ENCODE measurements around the gene ATG4B.

The ATG4B gene

DNA sequence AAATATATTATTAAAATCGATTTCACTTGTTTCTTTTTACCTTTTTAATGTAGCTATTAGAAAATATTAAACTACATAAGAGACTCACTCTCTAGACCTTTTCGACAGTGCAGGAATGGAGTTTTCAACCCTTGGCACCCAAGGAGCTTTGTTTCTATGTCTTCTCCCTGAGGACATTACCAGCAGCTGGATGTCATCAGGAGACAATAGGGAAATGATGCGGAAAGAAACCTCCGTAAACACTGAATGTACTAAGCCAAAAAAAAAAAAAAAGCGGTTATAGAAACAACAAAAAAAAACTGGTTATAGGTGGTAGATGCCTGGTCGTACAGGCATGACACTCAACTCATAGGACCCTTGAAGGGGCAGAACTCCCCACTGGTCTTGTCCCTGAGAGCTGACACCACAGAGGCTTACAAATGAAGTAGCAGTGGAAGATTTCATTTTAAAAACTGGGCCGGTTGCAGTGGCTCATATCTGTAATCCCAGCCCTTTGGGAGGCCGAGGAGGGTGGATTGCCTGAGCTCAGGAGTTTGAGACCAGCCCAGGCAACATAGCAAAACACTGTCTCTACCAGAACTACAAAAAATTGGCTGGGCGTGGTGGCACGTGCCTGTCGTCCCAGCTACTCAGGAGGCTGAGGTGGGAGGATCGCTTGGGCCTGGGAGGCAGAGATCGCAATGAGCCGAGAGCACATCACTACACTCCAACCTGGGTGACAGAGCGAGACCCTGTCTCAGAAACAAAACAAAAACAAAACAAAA lies 24.3 kb upstream of the ATG4B start:
- DNase-seq (ENCODE audit: low spot score) = no peak

DNA sequence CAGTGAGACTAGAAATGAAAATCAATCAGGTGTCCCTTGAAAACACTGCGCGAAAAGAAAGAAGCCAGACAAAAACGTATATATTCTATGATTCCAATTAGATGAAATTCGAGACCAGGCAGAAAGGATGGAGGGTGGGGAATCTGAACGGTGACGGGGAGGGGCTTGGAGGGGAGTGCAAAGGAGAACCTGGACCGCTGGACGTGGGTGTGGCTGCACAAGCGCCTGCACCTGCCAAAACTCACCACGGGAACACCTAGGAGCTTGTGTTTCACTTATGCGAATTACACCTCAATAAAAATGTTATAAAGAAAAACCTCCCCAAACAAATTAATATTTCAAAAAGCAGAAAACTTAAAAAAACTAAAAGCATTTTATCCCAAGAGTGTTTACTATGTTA lies 22.5 kb upstream of the ATG4B start:
- peak; percentile 12 for DNase-seq (ENCODE audit: low spot score)

DNA sequence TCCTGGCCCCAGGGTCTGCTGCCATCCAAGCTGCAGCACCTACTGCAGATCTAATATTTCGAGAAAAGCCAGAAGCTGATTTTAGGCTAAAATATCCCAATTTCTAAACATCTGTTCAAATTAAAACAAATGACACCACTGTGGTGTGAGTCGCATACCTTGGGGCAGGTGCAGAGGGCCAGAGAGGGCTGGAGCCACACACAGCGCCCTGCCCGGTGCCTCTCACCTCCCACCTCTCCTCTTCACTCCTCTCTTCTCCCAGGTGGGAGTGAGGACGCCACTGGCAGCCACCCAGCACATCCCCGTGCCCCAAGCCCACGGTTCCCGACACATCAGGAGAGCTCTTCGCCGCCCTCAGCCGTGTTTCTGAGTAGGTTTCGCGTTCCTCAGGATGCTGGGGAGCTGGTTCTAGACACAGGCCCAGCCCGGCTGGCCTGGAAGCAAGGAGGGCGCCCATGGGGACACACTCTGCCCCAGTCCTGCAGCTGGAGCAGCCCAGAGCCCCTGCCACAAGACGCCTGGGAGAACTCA lies 21.9 kb upstream of the ATG4B start:
- DNase-seq (ENCODE audit: low spot score) = no peak

DNA sequence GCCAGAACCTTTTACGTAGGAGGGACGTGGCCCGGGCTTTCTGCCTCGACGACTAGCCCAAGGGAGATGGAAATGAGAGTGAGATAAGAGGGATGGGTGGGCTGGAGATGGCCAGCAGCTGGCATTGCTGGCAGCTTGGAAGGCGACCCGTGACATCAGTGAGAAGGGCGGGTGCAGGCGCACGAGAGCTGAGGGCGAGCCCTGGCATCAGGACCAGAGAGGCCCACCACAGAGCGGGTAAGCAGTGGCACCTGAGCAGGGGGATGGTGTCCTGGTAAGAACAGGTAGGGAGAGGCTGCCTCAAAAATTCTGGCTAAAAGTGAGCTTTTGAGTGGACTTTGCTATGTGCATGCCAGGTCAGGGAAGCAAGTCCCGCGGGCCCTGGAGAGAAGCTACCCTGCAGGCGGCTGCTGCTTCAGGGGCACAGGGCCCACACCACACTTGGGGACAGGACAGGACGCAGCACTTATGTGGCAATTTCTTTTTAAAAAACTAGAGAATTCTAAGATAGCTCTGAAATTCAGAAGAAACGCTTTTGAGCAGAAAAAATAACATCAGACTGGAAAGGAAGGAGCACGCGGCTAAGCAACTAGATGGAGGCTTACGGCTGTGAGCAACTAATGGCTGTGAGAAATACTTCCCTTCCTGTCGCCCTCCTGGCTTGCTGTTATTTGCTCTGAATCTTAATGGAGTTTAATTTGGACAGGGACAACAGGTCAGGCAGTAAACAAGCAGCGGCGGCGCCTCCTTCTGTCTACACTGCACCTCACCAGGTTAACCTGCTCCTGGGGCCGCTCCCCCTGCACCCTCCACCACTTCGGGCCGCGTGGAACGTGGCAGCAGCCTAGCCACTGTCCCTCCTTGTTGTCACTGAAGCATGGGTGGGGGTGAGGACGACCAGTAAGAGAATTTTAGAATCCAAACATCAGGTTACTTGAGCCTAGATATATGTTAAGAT lies 21.0 kb upstream of the ATG4B start:
- no peak for DNase-seq (ENCODE audit: low spot score)

DNA sequence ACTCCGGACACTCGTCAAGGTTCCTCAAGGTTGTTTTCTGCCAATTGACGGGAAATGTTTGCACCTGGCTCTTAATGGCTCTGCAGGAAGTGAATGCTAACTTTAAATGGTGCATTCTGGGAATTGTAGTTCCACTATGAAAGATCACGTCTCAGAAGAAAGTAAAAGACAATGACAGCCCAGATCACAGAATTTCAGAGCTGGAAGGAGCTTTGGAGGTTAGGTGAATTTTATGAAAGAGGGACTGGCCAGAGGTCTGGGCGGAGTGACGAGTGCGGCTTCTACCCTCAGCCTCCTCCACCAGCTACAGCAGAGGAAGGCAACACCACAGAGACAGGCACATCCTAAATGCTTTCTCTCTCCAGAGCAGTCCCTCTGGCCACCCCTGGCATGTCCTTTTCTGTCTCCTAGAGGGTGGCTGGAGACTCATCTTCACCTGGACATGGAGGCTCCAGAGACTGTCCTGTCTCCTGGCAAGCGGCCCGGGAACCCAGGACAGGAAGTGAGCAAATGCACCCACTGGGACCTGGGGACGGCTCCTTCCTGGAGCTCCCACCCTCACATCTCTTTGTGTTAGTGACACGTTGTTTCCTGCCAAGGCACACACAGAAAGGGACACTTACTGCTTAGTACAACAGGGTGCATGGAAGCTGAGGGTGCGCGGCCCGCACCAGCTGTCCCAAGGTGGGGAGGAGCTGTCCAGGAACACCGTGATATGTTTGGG lies 19.9 kb upstream of the ATG4B start:
- no peak for DNase-seq (ENCODE audit: low spot score)

DNA sequence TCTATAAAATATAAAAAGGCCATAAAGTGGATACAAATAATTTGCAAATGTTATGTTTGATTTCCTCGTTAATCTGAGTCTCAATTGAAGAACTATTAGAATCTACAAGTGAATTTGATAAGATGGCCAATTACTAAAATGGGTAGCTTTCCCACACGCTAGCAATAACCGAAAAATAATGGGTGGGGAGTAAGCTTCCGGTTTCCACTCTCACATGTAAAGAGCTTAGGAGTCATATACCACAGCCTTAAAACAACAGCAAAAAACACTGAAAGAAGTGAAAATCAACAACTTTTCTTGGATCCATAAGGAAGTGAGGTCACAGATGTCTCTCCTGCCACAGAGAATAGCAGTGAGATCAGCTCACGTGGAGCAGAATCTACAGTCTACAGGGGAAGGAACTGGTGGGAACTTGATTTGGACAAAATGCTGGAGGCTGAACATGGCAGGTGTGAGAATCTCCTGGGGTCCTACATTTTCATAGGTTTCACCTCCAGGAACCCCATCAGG lies 19.1 kb upstream of the ATG4B start:
- no peak for DNase-seq (ENCODE audit: low spot score)

DNA sequence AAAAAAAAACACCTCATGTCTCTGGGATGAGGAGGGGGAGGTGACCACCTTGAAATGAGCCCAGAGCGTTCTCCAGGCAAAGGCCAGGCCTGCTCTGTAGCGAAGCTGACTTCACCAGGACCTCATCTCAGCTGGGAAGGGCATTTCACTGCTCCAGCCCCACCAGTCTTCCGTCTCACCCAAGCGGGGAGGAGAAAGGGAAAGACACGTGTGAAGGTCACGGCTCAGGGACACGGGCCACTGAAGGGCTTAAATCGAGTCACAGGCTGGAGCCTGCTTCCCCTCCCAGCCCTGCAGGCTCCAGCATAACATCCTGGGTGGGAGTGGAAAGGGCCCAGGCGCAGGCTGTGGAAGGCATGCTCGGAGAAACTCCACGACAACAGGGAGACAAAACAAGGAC lies 18.7 kb upstream of the ATG4B start:
- no peak for DNase-seq (ENCODE audit: low spot score)

DNA sequence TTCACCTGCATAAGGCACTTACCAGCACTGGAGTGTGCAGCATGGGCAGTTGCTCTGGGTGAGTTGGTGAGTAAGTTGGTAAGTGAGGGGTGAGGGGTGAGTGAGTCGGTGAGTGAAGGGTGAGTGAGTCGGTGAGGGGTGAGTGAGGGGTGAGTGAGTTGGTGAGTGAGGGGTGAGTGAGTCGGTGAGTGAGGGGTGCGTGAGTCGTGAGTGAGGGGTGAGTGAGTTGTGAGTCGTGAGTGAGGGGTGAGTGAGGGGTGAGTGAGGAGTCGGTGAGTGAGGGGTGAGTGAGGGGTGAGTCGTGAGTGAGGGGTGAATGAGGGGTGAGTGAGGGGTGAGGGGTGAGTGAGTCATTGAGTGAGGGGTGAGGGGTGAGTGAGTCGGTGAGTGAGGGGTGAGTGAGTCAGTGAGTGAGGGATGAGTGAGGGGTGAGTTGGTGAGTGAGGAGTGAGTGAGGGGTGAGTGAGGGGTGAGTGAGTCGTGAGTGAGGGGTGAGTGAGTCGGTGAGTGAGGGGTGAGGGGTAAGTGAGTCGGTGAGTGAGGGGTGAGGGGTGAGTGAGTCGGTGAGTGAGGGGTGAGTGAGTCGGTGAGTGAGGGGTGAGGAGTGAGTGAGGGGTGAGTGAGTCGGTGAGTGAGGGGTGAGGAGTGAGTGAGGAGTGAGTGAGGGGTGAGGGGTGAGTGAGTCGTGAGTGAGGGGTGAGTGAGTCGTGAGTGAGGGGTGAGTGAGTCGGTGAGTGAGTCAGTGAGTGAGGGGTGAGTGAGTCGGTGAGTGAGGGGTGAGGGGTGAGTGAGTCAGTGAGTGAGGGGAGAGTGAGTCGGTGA lies 17.7 kb upstream of the ATG4B start:
- DNase-seq (ENCODE audit: low spot score) = no peak

DNA sequence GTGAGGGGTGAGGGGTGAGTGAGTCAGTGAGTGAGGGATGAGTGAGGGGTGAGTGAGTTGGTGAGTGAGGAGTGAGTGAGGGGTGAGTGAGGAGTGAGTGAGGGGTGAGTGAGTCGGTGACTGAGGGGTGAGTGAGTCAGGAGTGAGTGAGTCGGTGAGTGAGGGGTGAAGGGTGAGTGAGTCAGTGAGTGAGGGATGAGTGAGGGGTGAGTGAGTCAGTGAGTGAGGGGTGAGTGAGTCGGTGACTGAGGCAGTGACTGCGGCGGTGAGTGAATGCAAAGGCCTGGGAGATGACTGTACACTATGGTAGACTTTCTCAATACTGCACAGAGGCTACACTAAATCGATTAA lies 17.1 kb upstream of the ATG4B start:
- DNase-seq (ENCODE audit: low spot score) = no peak

DNA sequence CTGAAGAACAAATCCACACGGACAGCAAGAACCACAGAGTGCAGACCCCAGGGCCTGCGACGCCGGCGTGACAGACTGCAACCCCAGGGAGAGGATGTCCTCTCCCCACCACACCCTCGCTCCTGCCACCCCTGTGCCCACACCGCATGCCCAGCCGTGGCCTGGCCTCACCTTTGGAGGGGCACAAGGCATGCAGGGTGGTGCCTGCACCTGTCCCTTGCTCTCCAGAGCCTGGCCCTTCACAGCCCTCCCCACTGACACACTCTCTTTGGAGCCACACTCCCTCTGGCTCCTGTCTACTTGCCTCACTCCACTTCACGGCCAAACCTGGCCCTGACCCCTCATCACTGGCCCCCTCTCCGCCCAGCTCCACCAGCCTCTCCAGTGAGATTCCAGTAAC lies 9.8 kb upstream of the ATG4B start:
- DNase-seq (ENCODE audit: low spot score) = no peak

DNA sequence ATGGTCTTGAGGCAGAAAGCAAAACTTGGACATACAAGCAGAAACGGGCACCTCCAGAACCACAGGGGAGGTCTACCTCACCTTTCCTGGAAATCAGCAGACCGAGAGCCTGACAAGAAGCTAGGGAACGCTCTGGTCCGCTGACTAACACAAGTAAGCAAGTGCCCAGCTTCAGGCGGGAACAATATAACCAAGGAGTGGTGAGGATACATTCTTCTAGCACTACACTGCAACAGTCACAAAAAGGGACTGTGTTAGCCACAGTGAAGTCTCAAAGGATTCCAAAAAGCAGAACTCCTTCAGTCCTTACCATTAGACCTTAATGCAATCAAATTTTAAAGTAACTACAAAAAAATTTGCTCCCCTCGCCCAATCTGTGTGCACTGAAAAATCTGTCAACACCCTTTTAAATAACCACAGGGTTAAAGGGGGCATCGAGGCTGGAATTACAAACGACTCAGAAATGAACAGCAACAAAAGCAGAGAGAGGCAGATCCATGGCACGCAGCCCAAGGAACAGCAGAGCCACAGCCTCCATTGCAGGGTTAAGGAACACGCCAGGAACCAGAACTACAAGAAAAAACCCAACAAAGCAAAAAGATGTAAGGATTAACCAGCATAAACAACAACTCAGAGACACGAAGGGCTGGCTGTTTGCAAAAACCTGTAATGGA lies 7.6 kb upstream of the ATG4B start:
- no peak for DNase-seq (ENCODE audit: low spot score)

DNA sequence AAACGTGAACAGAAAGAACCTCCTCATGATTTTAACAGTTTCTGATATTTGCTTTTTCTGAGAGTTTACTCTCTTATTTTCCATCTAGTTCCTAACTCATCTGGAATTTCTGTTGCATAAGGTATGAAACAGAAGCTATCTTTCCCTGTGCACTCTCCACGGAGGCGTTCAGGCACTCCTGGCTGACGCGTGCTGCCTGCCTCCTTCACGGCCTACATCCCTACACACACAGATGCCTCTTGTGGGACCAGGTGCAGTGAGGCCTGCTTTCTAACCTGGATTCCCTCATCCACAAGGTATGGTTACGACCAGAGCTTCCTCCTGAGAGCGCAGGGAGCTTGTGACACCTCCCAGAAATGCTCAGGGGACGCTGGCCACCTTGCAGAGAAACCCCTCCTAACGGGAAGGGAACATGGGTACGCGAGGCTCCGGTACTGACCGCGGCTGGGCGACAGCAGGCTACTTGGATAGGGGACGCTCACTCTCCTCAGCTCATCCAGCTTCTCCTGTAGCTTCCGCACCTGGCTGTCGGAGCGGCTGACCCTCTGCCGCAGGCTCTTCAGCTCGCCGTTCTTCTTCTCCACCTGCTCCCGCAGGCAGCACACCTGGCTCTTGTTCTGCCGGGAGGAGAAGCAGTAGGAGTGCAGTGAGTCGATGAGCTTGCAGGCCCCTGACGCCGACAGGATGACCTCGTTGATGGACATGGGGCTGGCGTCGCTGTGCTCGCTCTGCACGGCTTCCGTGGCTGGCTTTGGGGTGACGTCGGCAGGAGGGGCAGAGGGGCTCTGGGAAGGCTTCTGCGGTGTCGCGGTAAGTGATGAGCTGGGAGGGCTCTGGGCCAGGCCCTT lies 4.8 kb upstream of the ATG4B start:
- DNase-seq (ENCODE audit: low spot score) = no peak

DNA sequence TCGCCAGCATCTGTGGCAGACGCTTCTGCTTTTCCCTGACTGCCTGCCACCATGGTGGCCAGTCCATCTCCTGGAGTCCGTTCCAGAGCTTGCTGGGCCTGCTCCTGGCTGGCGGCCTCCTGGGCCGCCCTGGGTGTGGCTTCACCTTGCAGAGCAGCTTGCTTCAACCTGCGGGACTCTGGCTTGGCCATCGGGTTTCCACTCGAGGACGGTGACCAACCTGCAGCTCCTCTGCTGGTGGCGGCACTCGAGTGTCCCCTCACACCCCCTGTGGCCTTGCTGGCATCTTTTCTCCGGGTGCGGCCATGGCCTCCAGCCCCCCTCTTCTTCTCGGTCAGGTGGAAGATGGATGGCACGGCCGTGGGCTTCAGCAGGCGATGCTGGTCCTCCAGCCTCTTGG lies 3.9 kb upstream of the ATG4B start:
- DNase-seq (ENCODE audit: low spot score) = no peak

DNA sequence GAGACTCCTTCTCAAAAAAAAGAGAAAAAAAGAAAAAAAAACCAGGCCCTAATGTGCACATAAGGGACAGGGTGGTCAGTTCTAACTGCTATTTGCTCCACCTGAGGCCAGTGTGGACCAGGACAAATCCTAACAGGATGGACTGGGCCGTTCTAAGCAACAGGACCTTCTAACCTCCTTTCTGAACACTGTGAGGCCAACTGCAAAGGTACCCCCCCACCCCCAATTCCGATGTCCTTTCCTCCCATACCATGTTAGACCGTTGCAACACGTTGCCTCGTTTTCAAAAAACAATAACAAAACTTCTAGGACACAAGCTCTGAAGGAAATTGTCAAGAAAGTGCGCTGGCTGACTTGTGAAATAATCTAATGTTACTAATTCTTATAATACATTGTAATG lies 1.7 kb upstream of the ATG4B start:
- DNase-seq (ENCODE audit: low spot score) = peak; percentile 6

DNA sequence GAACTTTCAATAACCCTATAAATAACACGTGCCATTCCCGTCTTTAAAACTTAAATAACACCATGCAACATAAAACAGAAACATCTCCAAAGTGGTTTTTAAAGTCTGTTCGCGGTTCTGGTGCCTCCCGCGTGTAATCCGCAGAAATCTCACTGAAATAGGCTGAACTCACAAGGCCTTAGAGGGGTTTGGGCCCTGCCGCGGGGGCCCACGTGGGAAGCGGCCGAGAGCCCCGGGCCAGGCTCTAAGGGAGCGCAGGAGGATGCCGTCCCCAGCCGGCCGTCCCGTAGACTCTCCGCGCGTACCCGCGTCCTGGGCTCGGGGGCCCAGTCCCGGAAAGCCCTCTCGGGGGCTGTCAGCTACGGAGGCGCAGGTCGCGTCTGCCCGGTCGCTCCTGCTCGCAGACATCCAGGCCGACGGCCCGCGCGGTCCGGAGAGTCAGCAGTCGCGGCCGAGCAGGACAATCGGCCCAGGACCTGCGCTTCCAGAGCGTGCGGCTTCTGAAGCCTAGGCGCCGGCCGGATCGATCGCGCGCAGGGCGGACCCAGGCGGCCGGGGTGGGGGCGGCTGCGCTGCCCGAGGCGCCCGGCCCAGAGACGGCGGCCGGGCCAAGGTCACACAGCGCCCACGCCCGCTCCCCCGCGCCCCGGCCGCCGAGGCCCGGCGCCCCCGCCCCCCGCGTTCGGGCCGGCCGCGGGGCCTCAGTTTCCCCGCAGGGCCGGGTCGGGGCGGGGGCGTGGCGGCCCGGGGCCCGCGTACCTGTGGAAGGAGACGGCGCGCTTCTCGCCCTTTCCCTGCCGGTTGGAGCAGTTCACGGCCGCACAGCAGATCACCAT lies 1.1 kb upstream of the ATG4B start:
- DNase-seq (ENCODE audit: low spot score) = peak; percentile 20

DNA sequence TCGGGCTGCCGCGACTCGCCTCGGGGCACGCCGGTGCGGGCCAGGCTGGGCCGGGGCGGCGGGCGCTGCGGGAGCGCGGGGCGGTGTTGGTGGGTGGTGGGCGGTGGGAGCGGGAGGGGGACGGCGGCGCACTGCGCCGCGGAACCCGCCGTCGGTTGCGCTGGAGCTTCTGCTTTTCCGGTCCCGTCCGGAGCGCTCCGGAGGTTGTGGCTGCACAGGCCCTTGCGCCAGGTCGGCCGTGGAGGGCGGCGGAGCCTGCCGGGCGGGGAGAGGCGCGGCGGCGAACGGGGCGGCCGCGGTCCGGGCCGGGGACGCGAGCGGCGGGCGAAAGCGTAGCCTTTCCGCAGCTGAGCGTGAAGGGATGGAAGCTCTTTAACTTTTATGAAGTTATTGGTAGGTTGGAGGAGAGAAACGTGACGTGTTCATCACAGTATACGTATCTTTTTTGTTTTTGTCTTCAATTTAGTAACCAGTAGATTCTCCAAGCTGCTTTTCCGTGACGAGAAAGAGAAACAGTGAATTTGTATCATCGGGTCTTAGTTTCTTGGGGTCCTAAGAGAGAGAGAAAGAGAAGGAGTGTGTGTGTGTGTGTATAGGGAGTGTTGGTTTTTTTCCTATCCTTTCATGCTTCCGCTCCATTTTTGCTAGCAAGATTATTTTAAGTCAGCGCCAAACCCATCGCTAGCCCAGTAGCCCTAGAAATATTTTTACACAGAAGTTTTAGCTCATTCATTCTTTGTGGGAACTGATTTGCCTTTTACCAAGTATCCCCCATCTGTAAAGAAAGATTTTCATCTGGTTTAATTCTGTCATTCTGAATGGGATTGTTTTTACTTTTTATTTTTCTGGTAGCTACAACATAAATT lies 535 bp downstream of the ATG4B start:
- peak; percentile 13 for DNase-seq (ENCODE audit: low spot score)

DNA sequence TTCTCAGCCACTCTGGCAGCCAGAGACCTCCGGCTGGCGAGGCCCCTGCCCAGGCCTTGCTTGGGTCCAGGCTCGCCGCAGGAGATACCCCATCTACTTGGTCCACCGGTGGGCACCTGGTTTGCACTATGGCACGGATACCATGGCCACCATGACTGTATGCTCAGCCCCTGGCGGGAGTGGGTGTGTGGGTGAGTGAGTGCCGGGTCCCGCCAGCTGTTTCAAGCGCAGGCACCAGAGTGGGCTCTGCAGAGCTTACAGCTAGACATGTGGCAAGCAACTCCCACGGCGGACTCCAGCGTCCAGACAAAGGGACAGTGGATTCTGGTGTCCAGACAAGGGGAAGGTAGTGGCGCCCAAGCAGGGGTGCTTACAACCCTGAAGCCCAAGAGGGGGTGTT lies 1.4 kb downstream of the ATG4B start:
- no peak for DNase-seq (ENCODE audit: low spot score)

DNA sequence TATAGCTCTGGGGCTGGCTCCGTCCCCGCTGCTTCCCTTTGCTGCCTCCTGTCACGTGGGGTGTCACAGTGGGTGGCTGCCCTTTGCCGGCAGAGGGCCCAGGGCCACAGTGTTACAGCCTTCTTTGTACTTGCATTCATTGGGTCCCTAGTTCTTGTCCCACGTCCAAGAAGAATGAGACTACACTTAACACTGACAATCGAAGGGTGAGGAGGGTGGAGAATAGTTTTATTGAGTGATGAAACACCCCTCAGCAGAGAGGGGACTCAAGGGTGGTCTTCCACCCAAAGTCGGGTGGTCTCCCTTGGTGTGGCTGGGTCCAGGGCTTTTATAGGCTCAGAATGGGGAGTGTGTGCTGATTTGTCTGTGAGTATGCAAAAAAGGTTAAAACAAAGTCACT lies 1.9 kb downstream of the ATG4B start:
- no peak for DNase-seq (ENCODE audit: low spot score)

Data from SW480 (cell line).